ENCODE measurements around the gene SLC4A8. TPM values are rescaled to one million over a fixed set of nuclear protein-coding genes. Genes with fewer than 3 reads are reported as not detected.

SLC4A8 gene
- polyA plus RNA-seq, 1 experiment, result 6.6 TPM

DNA sequence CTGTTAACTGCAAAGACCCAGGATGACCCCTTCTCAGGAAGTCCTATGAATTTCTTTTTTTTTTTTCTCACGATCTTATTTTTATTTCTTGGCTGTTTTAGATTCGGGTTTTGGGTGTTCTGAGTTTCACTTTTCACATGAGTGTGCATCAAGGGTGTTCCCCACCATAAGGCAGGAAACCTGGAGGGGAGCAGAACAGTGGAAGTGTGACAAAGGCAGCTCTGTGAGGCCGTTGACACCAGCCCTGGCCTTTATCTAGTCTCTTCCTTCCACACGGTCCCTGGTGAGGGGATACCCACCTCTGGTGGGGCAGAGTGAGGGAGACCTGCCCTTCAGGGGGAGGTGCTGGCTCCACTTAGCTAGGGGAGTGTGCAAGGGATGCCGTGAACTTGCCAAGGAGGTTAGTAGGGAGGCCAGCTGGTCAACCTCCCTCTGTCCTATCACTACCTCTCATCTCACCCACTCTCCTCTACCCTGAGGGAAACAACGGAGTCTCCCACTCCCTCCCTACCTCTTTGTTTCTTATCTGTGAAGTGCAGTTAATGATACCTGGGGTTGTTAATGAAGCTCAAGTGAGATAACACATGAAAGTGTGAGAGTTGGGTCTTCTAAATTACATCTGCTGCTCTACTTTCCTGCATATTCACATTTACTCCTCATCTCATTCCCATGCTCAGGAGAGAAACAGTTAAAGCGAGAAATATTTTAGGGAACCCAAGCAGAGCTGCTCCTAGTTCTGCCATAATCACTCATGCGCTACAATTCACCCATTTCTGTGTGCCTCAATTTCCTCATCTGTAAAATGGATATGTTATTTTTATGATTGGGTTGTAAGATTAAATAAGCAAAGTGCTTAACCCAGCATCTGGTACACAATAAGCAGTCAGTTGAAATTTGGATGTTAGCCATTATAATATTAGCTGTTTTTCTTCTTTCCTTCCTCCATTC lies 29.1 kb upstream of the SLC4A8 start:
- TF ChIP-seq, protein P1, sequence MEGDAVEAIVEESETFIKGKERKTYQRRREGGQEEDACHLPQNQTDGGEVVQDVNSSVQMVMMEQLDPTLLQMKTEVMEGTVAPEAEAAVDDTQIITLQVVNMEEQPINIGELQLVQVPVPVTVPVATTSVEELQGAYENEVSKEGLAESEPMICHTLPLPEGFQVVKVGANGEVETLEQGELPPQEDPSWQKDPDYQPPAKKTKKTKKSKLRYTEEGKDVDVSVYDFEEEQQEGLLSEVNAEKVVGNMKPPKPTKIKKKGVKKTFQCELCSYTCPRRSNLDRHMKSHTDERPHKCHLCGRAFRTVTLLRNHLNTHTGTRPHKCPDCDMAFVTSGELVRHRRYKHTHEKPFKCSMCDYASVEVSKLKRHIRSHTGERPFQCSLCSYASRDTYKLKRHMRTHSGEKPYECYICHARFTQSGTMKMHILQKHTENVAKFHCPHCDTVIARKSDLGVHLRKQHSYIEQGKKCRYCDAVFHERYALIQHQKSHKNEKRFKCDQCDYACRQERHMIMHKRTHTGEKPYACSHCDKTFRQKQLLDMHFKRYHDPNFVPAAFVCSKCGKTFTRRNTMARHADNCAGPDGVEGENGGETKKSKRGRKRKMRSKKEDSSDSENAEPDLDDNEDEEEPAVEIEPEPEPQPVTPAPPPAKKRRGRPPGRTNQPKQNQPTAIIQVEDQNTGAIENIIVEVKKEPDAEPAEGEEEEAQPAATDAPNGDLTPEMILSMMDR (IDR thresholded peaks at IDR 0.05; ENCODE audit: low read depth, low read length), result no peak
- H3K27ac ChIP-seq (ENCODE audit: low read depth, low read length), result no peak overlapping the region
- H3K27me3 ChIP-seq (ENCODE audit: control insufficient read depth, insufficient read depth, low read length), result no peaks in the 10 kb centered on the region
- H3K4me3 ChIP-seq (ENCODE audit: low read depth, low read length), result no peak overlapping the region
- POLR2A ChIA-PET, result interaction anchor here (0.6 kb wide), 1 partner anchor 178 kb away, joined by 3 read pairs; no protein-coding TSS in a partner anchor
- DNase-seq (ENCODE audit: low read depth, low spot score), result no peak
- CTCF ChIA-PET, result interaction anchor here (1.2 kb wide), 2 partner anchors 24 to 25 kb away, joined by 3 read pairs; no protein-coding TSS in a partner anchor
- H3K9me3 ChIP-seq (ENCODE audit: control insufficient read depth, insufficient read depth, low read length), result no peaks in the 10 kb centered on the region

DNA sequence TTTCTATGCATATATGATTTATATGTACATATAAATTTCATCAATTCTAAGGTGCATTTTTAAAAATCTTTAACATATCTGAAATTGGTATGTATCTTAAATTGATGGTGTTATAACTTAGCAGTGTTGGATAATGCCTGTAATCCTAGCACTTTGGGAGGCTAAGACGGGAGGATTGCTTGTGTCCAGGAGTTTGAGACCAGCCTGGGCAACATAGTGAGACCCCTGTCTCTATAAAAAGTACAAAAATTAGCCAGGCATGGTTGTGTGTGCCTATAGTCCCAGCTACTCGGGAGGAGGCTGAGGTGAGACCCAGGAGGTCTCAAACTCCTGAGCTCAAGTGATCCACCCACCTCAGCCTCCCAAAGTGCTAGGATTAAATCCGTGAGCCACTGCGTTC lies 27.0 kb upstream of the SLC4A8 start:
- no peak for DNase-seq (ENCODE audit: low read depth, low spot score)
- H3K4me3 ChIP-seq (ENCODE audit: low read depth, low read length), result no peak overlapping the region
- POLR2A ChIA-PET, result no interaction called here
- H3K27ac ChIP-seq (ENCODE audit: low read depth, low read length), result no peak overlapping the region
- no peaks in the 10 kb centered on the region for H3K27me3 ChIP-seq (ENCODE audit: control insufficient read depth, insufficient read depth, low read length)
- no peaks in the 10 kb centered on the region for H3K9me3 ChIP-seq (ENCODE audit: control insufficient read depth, insufficient read depth, low read length)
- TF ChIP-seq, protein P1 (IDR thresholded peaks at IDR 0.05; ENCODE audit: low read depth, low read length), result no peak
- CTCF ChIA-PET, result interaction anchor here (1.1 kb wide), 1 partner anchor 478 kb away, joined by 3 read pairs; no protein-coding TSS in a partner anchor

DNA sequence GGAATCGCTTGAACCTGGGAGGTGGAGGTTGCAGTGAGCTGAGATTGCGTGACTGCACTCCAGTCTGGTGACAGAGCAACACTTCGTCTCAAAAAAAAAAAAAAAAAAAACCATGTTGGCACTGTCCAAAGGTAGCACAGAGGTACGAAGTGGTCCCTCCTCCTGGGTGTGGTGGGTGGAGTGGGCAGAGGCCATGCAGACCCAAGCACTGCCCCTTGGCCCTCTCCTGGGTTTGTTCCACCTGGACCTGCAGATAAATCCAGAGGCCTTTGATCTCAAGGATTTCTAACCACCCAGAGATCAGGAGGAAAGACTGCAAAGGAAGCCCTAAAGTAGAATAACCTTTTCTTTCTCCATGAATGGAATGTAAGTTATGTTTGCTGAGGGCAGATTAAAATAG lies 24.7 kb upstream of the SLC4A8 start:
- no peaks in the 10 kb centered on the region for H3K9me3 ChIP-seq (ENCODE audit: control insufficient read depth, insufficient read depth, low read length)
- no peak for DNase-seq (ENCODE audit: low read depth, low spot score)
- POLR2A ChIA-PET, result no interaction called here
- no peak overlapping the region for H3K27ac ChIP-seq (ENCODE audit: low read depth, low read length)
- H3K4me3 ChIP-seq (ENCODE audit: low read depth, low read length), result no peak overlapping the region
- H3K27me3 ChIP-seq (ENCODE audit: control insufficient read depth, insufficient read depth, low read length), result no peaks in the 10 kb centered on the region
- TF ChIP-seq, protein P1 (IDR thresholded peaks at IDR 0.05; ENCODE audit: low read depth, low read length), result no peak
- CTCF ChIA-PET, result interaction anchor here (0.7 kb wide), 1 partner anchor 1019 kb away, joined by 5 read pairs; no protein-coding TSS in a partner anchor

DNA sequence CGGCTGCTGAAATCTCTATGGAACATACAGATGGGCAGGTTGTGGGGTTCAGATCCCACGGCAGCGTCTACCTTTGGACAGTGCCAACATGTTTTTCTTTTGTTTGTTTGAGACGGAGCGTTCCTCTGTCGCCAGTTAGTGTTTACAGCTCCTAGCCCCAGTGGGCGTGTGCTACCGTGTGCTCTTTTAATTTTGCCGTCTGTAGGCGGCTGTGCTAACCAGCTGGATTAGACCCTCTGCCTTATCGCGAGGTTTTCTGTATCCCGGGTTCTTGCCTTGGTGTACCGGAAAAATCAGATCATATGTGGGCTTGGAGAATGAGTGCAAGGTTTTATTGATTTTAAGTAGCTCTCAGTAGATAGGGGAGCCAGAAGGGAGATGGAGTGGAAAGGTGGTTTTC lies 23.6 kb upstream of the SLC4A8 start:
- Histone ChIP-seq H3K27me3 (ENCODE audit: control insufficient read depth, insufficient read depth, low read length) (no peaks in the 10 kb centered on the region), H3K9me3 (ENCODE audit: control insufficient read depth, insufficient read depth, low read length) (no peaks in the 10 kb centered on the region), H3K27ac (ENCODE audit: low read depth, low read length) (no peak overlapping the region), H3K4me3 (ENCODE audit: low read depth, low read length) (no peak overlapping the region)
- ChIA-PET POLR2A (no interaction called here), CTCF (no interaction called here)
- TF ChIP-seq, protein P1 (IDR thresholded peaks at IDR 0.05; ENCODE audit: low read depth, low read length), result no peak
- no peak for DNase-seq (ENCODE audit: low read depth, low spot score)

DNA sequence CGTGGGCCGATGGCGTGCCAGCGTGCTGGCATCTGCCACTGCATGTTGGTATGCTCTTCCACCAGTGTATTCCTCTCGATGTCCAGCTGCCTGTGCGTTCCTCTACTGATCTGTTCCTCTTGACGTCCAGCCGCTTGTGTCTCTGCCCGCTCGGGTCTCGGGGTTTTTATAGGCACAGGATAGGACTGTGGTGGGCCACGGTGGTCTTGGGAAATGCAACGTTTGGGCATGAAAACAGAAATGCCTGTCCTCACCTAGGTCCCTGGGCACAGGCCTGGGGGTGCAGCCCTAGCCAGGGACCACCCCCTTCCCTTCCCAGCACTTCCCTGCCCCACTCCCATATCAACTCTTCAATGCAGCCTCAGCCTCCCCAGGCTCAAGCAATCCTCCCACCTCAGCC lies 23.1 kb upstream of the SLC4A8 start:
- no peaks in the 10 kb centered on the region for H3K9me3 ChIP-seq (ENCODE audit: control insufficient read depth, insufficient read depth, low read length)
- no peak for DNase-seq (ENCODE audit: low read depth, low spot score)
- H3K27ac ChIP-seq (ENCODE audit: low read depth, low read length), result no peak overlapping the region
- no peak overlapping the region for H3K4me3 ChIP-seq (ENCODE audit: low read depth, low read length)
- ChIA-PET CTCF (interaction anchor here (1.2 to 1.3 kb wide), 2 partner anchors 17 to 20 kb away, joined by 4 to 5 read pairs; no protein-coding TSS in a partner anchor), POLR2A (no interaction called here)
- TF ChIP-seq, protein P1 (IDR thresholded peaks at IDR 0.05; ENCODE audit: low read depth, low read length), result no peak
- no peaks in the 10 kb centered on the region for H3K27me3 ChIP-seq (ENCODE audit: control insufficient read depth, insufficient read depth, low read length)
